GM18498 (cell line): ENCODE measurements around the gene ZNG1C.
"Not testable (repeated sequence)": the region's sequence is repeated elsewhere in the genome, so short reads cannot be mapped to it uniquely, and the experiment has no call there.

ENCODE experiments used
- ATAC-seq: cut with Tn5 transposase; IDR thresholded peaks from one replicate; pipeline ENCODE4 v1.9.1; 2021; ENCODE audit warnings: mild to moderate bottlenecking, moderate library complexity; ENCODE audit not compliant: unreplicated experiment

The ZNG1C gene

DNA sequence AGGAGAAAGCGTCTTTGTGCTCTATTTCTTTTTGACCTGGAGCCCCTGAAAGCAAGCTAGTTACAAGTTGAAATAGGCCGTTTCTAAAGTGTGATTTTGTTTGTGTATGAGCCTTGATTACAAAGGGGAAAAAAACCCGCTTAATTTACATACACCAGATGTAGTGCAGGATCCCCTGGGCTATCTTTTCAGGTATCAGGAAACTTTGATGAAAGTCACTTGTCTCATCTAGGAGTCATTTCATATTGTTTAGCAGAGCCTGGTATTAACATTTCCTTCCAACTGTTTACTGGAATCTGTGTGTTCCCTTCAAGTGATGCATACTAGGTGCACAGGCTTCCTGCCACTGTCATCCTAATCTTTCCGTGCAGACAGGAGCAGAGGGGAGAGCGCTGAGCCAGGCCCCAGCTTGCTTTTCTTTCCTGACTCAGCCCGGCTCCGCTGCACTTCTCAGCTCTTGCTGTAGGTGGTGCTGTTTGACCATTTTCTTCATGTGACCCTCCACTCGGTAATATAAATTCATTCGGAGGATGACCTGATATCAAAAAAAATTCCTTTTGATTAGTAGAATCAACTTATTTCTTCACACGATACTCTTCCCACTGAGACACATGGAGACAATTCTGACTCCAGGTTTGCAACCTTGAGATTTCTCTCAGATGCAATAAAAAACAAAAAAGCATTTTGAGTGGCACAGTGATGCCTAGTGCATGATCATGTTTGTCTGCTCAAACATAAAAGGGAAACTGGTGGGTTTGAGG is 100.7 kb downstream of the ZNG1C start:
- peak; percentile 92 for ATAC-seq

DNA sequence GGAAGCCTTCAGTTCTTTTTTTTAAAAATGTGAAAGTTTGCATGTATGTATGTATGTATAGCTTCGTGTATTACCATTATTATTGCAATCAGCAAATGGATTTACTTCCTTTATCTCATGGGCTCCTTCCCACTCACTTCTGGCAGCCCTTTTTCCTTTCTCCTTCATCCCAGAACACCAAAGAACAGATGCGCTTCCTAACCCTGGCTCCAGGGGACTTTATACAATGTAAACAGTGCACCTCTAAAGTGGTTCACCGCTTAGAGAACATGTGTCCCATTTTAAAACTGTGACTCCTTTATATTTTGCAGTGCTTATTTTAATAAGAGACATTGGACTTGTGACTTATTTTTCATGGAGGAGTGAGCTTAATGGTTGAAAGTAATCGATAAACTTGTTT is 101.5 kb downstream of the ZNG1C start:
- ATAC-seq, result not testable (repeated sequence)

DNA sequence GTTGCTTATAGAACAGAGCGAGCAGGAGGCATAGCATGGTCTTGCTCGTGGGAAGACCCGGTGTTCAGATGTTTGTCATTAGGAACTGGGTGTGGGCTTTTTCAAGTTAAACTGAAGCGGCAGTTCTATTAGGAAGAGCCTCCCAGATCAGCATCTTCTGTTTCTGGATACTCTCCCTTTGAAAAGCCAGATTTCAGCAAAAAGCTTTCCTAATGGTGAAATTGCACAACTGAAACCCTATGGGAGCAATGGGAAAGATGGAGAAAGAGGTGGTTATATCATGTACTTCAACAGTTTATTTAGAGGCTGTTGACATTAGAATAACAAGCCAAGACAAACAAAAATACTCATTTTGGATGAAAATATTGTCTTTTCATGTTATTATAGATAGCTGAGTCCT is 102.2 kb downstream of the ZNG1C start:
- ATAC-seq, result not testable (repeated sequence)
